GM18868 (cell line): ENCODE measurements around the gene RPP25.

Experiments
- ATAC-seq: cut with Tn5 transposase; IDR thresholded peaks from one replicate; pipeline ENCODE4 v1.9.1; 2021; ENCODE audit warnings: mild to moderate bottlenecking, moderate library complexity; ENCODE audit not compliant: unreplicated experiment

Gene RPP25, protein sequence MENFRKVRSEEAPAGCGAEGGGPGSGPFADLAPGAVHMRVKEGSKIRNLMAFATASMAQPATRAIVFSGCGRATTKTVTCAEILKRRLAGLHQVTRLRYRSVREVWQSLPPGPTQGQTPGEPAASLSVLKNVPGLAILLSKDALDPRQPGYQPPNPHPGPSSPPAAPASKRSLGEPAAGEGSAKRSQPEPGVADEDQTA

DNA sequence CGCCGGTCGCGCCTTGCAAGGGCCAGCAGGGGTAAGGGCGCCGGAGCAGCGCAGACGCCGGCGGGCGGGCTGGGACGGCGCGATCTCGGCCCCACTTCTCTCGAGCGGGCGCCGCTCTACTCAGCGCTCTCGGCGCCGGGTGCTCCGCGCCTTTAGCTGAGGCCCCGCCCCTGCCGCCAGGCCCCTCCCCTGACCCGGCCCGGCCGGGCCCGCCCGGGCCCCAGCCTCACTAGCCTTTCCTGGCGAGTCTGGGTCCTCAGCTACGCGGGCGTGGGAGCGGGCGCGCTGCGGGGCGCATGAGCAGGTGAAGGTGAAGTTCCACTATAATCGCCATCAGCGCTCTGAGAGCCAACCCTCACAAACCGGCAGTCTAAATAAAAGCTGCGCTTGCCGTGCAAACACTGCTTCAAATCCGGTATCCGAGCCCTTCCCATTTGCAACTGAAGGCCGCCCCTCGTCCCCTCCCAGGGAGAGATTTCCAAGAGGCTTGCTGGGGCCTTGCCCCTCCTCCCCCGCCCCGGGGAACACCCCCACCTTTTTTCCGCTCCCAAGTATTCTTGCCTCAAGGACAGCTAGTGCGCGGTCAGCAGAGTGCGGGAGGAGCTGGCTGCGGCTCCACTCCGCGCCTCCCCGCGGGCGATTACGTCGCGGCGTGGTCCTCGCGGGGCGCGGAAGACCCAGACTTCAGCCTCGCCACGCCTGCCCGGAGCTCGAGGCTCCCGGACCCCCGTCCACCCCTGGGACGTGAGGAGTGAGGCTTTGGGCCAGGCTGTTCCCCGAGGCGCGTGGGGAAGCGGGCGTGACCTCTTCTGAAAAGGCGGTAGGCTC, at the start of gene RPP25:
Gene RPP25, minus strand, starts transcription at position 125 of the 828 bp plus-strand sequence. CDS start 189 bp downstream, outside the sequence.
- ATAC-seq: peak; percentile 79

DNA sequence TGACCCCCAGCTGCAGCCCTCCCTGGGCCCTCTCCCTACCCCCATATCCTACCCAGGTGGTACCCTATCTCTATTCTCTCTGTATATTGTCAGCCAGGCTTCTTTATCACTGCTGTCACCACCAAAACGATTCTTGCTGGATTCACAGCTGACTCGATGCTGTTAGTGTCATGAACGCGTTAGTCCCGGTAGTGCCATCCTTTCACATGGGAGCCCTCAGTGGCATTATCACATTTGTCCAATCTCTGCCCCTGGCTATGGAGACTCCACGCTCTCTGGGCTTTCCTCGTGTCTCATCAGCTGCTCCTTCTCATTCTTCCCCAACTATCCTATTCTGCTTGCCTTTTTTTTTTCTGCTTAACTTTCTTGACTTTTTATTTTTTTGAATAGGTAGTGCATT, 45.8 kb upstream of the RPP25 start:
- no peak for ATAC-seq

DNA sequence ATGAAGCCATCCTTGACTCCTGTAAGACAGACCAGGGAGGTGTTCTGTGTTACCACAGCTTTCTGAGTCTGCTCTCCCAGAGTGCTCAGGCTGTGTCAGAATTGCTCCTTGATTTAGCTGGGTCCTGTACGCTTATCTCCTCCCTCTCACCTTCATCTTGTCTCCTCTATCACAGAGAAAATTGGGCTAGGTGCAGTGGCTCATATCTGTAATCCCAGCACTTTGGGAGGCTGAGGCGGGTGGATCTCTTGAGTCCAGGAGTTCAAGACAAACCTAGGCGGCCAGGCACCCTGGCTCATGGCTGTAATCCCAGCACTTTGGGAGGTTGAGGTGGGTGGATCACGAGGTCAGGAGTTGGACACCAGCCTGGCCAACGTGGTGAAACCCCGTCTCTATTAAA, 44.7 kb upstream of the RPP25 start:
- ATAC-seq: no peak

DNA sequence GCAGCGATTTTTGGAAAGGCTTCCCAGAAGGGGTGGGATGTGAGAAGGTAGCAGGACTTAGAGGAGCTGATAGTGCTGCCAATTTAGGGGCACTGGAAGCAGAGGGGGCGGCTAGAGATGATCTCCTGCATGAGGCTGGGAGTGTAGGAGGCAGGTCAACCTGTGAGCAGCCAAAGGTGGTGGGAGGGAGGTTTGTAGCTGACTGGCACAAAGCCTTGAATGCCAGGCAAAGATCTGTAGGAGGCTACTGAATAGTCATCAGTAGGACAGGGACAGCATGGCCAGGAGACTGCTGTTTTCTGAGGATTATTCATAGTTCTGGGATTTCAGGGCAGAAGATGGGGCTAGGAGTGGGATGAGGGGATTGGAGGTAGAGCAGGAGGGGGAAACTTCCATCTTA, 41.0 kb upstream of the RPP25 start:
- no peak for ATAC-seq

DNA sequence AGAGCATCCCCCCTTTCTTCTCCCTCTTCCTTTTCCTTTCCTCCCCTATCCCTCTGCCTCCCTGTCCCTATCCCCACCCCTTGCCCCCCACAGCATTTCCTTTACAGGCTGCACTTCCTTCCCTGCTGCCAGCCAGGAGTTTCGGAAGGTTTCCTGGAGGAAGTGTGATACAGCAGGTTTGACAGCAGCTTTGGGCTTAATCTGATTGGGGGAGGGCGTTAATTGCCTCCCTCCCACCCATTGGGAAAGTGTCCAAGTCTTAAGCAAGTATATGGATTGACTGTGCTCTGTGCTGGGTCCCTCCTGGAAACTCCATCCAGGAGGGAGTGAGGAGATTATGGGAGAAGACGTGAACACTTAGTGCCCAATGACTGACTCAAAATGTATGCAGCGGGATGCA, 40.6 kb upstream of the RPP25 start:
- ATAC-seq: no peak

DNA sequence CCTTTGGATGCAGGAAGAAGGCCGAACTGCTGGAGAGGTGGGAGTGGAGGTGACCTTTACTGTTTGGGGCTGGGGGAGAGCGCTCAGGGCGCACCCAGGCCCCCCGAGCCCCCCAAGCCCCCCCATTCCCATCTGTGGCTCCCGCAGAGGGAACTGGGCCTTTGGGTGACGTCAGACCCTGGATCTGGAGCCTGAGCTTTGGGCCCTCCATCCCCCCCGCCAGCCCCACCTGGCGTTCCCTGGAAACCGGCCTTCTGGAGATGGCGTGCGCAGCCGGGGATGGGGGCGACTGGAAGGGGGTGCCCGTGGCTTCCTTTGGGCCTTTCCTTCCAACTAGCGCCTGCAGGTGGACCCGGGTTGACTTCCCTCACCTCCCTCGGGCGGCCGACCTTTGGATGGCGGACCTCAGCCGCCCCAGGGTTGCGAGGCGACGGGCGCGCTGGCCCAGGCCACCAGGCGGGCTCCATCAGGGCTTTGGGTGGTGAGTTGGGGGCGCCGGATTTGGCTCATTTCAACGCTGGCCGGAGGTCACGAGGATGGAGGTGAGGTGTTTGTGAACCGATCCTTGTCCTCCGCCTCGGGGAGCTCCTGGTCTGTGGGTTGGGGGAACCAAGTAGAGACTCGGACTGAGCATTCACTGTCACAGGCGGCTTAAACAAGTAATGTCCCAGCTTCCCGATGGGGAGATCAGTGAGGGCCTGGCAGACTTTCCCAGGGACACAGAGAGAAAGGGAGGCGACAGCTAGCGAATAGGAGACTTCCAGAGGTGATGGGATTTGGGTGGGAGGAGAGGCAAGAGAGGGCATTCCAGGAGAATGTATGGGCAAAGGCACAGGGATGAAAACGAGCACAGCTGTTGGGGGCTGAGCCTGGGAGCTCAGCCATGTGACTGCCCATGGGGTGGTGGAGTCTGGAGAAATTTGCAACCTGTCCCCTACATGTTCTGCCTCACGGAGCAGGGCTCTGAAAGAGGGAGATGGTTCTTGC, 39.5 kb upstream of the RPP25 start:
- no peak for ATAC-seq

DNA sequence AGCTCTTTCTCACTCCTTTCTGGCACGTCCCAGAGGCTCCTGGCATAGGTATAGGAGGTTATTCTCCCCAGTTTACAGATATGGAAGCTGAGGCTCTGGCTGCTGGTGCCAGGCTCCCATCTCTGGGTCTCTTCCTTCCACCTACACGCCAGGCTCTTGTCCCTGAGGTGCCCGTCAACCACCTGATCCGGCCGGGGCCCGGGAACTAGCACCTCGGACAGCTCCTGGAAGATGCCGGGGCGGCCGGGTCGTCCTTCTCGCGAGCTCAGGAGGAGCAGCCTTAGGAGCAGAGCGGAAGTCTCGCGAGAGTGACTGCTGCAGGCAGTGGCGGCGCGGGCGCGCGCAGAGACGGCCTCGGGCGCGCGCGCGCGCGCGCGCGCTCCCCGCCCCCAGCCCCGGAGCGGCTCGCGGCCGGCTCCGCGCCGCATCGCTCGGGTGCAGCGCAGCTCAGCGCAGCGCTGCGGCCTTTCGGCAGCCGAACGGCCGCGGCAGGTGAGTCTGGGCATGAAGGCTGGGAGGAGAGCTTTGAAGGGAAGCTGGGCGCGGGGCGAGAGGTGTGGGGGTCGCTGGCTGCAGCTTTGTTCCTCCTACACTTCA, 38.7 kb upstream of the RPP25 start, which contains the start of gene SCAMP5:
Gene SCAMP5, plus strand, starts transcription at position 382 of the 597 bp plus-strand sequence. CDS start 16,277 bp downstream, outside the sequence.
- ATAC-seq: peak; percentile 76

DNA sequence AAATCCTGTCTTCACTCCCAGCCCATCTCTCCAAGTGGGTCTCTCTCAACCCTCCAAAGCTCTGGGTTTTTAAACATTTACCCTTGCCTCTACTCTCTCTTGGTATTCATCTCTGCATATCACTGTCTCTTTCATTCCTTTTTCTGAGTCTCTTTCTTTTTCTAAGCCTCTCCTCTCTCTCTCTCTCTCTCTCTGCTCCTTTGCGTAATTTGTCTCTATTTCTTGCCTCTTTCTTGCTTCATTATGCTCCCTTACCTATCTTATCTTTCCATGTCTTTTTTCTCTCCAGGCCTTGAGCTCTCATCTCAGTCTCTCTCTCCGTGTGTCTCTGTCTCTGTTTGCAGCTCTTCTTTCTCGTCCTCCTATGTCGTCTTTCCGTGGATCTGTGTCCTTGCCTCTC, 38.1 kb upstream of the RPP25 start:
- ATAC-seq: no peak

DNA sequence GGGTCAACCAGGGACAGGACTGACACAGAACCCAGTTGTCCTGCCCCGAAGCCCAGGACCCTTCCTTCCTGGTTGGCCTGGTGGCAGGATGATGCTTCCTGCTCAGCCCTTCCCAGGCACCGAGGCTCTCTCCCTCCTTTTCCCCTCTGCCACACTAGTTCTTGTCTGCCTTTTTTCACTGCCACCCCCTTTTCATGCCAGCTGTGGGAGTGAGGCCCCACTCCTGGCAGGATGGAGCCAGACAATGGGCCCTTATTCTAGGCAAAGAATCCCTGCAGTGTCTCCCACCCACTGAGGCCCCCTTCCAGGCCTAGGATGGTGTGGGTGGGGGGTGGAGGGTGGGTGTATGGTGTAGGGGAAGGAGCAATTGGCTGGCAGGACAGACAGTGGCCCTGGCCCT, 37.7 kb upstream of the RPP25 start:
- ATAC-seq: no peak

DNA sequence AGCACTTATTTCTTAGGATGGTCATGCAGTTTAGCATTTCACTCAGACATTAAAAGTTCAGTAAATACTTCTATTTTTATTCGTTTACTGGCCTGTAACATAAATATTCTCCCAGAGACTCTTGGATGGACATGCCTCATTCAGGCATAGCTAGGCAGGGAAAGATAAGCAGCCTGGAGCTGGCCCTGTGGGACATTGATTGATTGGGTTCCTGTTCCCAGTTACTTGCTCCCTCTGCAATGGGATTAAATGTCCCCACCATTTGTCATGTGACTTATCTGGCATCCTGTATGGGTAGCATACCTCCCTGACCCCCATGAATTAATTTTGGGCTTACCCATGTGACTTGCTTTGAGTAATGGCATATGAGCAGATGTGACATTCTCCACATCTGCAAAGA, 36.0 kb upstream of the RPP25 start:
- ATAC-seq: no peak

DNA sequence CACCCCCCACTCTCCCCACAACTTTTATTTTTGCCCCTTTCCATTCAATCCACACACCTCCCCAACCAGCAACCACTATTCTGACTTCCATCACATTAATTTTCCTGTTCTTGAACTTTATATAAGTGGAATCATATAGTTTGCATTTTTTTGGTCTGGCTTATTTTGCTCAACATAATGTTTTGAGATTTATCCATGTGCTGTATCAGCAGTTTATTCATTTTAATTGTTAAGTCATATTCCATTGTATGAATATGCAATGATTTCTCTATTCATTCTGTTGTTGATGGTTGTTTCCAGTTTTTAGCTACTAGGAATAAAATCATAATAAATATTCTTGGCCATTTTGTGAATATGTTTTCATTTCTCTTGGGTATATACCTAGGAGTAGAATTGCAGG, 33.0 kb upstream of the RPP25 start:
- no peak for ATAC-seq

DNA sequence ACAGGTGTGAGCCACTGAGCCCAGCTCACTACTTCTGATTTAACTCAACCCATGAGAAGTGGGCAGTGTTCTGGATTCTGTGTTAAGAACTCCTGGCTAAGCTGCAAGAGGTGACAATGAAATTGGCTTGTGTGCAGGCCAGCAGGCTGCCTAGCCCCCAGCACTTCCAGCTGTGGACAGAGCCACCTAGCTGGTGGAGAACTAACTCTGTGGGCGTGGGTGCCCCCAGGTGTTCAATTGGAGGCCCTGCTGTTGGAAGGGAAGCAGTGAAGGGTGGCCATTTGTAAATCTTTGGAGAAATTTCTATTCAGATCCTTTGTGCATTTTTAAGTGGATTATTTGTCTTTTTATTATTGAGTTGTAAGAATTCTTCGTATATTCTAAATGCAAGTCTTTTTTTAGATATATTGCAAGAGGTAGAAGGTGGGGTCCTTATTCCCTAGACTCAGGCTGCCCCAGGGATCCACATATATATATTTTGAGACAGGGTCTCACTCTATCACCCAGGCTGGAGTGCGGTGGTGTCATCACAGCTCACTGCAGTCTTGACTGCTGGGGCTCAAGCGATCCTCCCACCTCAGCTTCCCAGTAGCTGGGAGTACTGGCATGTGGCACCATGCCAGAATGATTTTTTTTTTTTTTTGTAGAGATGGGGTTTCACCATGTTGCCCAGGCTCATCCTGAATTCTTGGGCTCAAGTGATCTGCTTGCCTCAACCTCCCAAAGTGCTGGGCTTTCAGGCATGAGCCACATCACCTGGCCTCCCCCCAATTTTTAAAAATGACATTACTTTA, 31.6 kb upstream of the RPP25 start:
- ATAC-seq: no peak

DNA sequence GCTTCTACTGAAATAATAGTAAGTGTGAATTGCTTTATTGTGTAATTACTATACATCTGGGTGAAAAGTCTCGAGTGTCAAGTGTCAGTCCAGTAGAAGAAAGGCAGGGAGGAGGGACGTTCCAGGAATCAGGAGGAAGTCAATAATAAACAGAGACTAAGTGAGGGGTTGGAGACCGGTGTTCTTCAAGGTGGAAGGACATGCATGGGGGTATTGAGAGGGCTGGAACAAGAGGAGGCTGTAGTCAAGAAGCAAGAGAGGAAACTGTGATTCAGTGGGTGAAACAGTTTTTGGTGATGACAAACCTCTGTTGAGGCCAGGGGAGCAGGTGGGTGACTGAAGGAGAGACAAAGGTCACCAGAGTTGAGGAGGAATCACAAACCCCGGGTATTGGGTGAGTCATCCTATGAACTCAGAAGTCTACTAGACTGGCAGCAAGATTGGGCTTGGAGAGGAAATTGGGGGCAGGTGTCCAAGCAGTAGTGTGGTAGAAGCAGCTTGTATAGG, 27.2 kb upstream of the RPP25 start:
- no peak for ATAC-seq

DNA sequence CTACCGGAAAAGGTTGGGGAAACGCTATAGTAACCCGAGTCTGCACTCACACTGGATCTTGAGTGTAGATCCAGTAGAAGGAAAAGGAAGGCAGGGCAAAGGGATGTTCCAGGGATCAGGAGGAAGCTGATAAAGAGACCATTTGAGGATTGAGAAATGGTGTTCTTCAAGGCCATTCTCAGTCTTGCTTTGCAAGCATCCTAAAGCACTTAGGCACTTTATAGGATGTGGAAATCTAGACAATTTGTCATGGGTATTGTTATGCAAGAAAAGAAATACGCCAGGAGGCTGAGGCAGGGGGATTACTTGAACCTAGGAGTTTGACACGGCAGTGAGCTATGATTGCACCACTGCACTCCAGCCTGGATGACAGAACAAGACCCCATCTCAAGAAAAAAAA, 25.6 kb upstream of the RPP25 start:
- no peak for ATAC-seq

DNA sequence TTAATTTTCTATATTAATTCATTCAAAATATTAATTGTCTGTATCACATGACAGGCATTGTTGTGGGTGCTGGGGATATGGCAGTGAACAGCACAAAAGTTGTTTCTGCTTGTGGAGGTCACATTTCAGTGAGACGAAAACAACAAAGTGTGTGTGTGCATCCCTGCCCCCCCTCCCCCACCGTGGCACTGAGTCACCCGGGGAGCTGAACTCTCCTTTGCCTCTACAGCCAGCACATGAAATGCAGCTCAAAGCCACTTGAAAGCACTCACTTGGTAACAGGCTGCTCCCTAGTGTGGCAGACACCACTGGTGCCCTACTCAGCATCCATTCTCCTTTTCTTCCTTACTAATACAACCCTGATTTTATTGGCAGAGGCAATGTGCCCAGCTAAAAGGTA, 21.9 kb upstream of the RPP25 start:
- ATAC-seq: no peak

DNA sequence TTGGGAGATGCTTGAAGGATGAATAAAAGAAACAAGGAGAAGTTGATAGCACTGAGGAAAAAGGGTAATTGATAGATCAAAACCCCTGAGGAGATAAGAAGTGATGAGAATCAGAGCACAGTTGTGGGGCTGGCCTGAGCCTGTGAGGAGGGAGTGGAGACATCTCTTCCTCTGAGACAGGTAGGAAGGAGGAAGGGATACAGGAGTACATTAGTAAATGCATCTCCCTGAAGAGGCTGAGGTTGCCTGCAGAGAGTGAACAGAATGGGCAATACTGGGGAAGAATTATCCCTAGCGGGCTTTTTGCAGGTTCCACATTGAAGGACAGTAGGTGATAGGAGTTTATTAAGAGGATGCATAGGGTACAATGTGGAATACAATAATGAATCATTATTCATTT, 21.5 kb upstream of the RPP25 start:
- ATAC-seq: no peak

DNA sequence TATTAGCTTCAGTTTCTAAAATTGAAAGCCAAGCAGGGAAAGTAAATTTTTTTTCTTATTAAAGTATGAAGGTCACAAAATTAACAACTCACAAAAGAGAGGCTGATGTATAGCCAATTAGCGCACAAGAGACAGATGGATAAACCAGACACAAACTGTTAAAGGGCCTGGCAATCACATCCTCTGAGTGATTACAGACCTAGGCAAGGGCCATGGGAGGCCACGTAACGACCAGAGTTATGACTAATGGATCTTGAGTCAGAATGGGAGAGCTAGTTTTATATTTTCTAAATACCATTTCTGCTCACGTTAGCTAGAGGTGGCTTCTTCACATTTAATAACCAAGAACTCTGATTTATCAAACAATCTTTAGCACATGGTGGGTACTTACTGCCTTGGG, 21.0 kb upstream of the RPP25 start:
- no peak for ATAC-seq

DNA sequence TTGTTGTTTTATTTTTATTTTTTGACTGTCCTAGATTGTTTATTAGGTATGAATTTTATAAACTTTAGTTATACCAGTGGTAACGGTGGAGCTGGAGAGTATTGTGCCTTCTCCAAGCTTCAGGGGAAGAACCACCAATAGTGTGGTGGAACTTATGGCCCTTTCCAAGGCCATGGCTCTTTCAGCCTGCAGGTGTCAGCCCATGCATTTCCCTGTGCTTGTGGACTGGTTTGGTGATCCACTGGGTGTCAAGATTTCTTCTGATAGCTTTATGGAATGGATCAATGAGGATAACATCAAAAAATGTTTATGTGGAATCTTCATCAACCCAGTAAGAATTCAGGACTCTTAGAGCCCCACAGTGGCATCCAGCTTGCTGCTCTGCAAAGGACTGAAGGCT, 19.6 kb upstream of the RPP25 start:
- no peak for ATAC-seq

DNA sequence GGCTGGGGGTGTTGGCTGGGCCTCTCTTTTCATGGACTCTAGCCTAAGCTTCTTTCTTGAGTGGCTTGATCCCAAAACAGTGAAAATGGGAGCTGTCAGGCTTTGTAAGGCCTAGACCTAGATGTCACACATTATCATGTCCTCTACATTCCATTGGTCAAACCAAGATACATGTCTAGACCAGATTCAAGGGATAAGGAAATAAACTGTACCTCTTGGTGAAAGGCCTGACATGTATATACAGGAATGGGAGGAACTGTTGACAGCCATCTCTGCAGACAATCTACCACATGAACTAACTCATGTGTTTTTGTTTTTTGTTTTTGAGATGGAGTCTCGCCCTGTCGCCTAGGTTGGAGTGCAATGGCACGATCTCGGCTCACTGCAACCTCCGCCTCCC, 11.1 kb upstream of the RPP25 start:
- no peak for ATAC-seq

DNA sequence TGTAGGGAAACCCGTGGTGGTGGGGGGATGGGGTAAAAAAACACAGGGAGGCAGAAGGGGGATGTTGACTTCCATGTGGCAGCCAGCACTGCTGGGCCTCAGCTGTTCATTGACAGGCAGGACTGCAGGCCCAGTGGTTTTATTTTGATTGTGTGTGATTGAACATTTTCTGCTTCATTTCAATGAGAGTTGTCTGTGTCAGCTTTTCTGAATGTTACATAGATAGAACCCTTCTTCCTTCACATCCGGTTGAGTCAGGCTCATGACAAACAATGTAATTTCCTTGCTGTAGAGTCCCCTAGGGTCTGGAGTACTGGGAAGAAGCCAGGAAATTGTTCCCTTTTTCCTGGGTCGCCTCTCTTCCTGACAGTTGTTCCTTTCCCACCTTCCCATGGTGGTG, 8.2 kb upstream of the RPP25 start:
- ATAC-seq: no peak
